ENCODE measurements around the gene ARID5B.

DNA sequence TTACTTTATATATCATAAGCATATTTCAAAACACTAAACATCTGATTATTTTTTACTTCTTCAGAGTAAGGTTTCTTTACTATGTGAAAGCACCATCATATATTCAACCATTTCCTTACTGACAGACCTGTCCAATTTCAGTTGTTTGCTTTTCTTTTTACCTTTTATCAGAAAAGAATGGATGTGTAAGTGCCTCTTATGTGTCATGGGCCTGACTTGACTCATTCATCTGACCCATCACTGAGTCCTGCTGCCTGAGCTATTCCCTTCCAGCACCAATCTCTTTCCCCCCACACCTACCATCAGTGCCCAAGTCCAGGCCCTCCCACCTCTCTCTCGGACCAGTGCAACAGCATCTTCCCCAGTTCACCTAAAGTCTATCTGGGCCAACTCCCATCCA lies 41.7 kb upstream of the ARID5B start:
- TF ChIP-seq, protein P1, sequence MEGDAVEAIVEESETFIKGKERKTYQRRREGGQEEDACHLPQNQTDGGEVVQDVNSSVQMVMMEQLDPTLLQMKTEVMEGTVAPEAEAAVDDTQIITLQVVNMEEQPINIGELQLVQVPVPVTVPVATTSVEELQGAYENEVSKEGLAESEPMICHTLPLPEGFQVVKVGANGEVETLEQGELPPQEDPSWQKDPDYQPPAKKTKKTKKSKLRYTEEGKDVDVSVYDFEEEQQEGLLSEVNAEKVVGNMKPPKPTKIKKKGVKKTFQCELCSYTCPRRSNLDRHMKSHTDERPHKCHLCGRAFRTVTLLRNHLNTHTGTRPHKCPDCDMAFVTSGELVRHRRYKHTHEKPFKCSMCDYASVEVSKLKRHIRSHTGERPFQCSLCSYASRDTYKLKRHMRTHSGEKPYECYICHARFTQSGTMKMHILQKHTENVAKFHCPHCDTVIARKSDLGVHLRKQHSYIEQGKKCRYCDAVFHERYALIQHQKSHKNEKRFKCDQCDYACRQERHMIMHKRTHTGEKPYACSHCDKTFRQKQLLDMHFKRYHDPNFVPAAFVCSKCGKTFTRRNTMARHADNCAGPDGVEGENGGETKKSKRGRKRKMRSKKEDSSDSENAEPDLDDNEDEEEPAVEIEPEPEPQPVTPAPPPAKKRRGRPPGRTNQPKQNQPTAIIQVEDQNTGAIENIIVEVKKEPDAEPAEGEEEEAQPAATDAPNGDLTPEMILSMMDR (IDR thresholded peaks at IDR 0.05): no peak
- TF ChIP-seq ZFX (IDR thresholded peaks at IDR 0.05; ENCODE audit: borderline replicate concordance): no peak
